ENCODE results near the gene STAP1.
A peak's percentile ranks its signal among the peaks of the same experiment; 100 is the strongest.
"Not testable (repeated sequence)": the region's sequence is repeated elsewhere in the genome, so short reads cannot be mapped to it uniquely, and the experiment has no call there.

Gene STAP1, protein sequence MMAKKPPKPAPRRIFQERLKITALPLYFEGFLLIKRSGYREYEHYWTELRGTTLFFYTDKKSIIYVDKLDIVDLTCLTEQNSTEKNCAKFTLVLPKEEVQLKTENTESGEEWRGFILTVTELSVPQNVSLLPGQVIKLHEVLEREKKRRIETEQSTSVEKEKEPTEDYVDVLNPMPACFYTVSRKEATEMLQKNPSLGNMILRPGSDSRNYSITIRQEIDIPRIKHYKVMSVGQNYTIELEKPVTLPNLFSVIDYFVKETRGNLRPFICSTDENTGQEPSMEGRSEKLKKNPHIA

DNA sequence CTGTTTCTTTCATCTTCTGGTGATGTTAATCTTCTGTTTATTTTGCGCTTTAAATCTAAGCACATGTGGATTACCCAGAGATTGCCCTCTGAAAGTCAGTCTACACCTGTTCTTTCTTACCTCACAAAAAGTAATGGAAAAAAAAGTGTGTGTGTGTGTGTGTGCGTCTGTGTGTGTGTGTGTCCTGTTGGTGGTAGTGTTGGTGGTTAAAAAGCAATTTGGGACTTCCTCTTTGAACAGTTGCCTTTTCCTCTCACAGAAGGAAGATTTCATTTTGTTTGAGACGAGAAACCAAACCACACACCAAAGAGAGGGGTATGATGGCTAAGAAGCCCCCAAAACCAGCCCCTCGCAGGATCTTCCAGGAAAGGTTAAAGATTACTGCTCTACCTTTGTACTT lies at the start of gene STAP1:
STAP1 (plus strand) TSS at position 235 of the 400 bp plus-strand sequence; CDS start at position 318, 83 bp downstream.
- DNase-seq (ENCODE audit: low read depth in 2 of 2): no peak

DNA sequence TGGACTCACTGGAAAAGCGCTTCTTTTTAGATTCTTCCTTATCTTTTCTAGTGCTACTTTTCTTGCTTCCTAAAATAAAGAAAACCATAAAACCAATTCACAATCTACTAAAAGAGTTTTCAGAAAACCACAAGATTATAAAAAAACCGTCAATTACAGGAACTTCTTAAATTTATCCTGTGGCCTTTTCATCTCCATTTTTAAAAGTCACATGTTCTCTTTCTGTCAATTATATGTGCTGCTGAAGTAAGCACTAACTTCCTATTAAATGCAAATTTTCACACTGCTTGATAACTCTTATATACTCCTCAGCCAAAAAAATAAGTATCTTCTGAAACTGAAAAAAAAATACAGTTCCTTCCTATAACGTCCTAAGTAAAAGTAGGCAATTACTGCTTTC lies 46.0 kb upstream of the STAP1 start:
- no peak for DNase-seq (ENCODE audit: low read depth in 2 of 2)

DNA sequence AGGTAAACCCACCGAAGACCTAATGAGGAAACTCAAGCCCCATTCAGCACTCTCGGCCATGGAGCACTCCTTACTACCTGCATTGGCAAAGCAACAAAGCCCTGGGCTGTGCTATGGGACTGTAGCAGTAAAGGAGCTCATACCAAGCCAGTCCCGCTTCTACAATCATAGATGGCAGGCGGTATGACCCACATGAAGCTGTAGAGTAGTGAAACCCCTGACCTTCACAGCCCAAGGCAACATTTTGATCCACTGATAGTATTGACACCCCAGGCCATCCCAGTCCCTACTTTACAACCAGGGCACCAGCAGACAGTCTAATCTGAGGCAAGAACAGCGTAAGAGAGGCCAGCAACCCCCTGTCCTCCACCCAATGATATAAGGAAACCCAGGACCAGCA lies 38.4 kb upstream of the STAP1 start:
- DNase-seq (ENCODE audit: low read depth in 2 of 2): no peak

DNA sequence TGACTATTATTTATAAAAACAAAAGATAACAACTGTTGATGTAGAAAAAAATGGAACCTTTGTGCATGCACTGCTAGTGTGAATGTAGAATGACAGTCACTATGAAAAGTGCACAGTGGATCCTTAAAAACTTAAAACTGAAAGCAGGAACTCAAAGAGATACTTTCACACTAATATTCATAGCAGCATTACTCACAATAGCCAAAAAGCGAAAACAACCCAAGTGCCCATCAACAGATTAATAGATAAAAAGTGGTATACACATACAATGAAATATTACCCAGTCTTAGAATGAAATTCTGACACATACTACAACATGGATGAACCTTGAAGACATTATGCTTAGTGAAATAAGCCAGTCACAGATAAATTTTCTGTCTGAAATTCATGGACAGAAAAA lies 37.0 kb upstream of the STAP1 start:
- no peak for DNase-seq (ENCODE audit: low read depth in 2 of 2)

DNA sequence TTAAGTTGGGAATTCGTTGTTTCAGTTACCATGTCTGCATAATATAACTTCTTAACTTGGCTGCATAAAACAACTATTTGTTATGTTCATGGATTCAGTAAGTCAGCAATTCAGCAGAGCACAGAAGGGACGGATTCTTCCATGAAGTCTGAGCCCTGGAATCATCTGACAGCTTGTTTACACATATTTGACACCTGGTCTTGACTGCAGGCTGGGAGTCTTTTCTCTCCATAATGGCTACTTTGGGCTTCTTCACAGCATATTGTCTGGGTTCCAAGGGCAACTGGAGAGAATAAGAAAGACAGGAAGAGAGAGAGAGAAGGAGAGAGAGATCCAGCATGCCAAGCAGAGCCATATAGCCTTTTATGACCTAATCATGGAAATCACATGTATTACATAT lies 36.3 kb upstream of the STAP1 start:
- no peak for DNase-seq (ENCODE audit: low read depth in 2 of 2)

DNA sequence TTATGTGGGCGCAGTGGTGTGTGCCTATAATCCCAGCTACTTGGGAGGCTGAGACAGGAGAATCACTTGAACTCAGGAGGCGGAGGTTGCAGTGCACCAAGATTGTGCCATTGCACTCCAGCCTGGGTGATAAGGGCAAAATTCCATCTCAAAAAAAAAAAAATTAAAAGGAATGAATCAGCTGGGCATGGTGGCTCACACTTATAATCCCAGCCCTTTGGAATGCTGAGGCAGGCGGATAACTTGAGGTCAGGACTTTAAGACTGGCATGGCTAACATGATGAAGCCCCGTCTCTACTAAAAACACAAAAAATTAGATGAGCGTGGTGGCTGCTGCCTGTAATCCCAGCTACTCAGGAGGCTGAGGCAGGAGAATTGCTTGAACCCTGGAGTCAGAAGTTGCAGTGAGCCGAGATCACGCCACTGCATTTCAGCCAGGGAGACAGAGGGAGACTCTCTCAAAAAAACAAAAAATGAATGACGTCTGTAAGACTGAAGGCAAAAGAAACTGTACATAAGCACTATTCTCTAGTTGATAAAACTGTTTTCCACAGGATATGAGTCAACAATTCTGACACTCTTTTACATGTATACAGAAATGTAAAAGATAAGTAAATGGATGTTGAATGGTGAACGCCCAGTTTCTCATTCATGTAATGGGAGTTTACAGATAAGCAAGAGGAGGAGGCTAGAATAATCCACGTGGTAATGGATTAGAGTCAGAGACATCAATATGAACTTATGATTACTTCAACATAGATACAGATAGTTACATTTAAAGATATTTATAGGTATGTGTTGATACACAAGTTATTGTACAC lies 35.5 kb upstream of the STAP1 start:
- DNase-seq (ENCODE audit: low read depth in 2 of 2): no peak

DNA sequence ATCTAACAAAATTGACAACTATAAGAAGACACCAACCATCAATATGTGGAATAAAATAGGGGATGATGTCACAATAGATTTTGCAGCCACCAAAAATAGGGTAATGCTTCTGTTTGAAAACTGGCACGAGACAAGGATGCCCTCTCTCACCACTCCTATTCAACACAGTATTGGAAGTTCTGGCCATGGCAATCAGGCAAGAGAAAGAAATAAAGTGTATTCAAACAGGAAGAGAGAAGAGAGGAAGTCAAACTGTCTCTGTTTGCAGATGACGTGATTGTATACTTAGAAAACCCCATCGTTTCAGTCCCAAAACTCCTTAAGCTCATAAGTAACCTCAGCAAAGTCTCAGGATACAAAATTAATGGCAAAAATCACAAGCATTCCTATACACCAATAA lies 34.4 kb upstream of the STAP1 start:
- DNase-seq (ENCODE audit: low read depth in 2 of 2): not testable (repeated sequence)

DNA sequence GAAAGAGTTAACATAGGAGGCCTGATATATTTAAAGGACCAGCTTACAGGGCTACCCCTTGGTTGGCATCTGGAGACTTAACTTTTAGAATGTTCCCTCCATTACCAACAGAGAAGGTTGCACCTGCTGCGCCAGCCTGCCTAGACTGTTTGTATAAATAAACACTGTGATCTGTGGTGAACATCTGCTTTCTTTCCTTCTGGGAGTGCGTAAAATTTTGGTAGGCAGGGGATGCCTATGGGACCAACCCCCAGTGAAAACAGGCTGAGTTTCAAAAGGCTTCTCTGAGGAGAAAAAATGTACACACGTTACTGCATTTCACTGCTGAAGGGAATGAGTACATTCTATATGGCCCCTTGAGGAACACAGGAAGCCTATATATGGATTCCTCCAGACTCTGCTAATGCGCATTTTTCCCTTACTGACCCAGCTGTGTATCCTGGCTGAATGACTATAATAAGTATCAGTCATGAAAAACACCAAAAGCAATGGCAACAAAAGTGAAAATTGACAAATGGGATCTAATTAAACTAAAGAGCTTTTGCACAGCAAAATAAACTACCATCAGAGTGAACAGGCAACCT lies 27.1 kb upstream of the STAP1 start:
- DNase-seq (ENCODE audit: low read depth in 2 of 2): no peak

DNA sequence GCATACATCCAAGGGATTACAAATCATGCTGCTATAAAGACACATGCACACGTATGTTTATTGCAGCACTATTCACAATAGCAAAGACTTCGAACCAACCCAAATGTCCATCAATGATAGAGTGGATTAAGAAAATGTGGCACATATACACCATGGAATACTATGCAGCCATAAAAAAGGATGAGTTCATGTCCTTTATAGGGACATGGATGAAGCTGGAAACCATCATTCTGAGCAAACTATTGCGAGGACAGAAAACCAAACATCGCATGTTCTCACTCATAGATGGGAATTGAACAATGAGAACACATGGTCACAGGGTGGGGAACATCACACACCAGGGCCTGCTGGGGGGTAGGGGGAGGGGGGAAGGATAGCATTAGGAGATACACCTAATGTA lies 26.1 kb upstream of the STAP1 start:
- DNase-seq (ENCODE audit: low read depth in 2 of 2): not testable (repeated sequence)

DNA sequence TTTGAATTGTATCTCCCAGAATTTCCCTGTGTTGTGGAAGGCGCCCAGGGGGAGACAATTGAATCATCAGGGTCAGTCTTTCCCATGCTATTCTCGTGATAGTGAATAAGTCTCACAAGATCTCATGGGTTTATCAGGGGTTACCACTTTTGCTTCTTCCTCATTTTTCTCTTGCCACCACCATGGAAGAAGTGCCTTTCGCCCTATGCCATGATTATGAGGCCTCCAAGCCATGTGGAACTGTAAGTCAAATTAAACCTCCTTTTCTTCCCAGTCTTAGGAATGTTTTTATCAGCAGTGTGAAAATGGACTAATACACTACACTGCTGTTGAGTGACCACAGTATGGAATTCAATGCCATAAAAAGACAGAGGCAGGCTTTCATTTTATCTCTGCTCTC lies 25.4 kb upstream of the STAP1 start:
- no peak for DNase-seq (ENCODE audit: low read depth in 2 of 2)

DNA sequence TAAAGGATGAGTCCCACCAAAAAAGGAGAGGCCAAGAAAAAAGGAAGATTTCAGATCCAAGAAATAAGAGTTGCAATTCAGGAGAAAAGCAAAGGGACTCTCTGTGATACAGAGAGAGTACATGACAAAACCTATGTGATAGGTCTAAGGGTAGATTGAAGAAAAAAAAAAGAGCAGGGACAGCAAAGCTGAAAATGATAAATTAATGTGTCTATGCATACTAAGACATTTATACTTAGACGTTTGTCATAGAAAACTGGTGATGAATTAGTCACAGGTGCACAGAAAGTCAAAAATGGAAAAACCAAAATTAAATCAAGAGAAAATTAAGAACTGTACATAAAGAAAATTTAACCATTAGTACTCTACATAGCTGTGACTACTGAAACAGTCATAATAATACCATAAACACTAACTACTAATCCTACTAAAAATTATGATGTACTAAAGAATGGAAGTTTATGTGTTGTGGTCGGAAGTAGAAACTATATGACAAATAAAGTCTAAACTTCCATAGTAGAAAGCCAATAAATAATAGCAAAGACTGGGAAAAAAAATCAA lies 23.2 kb upstream of the STAP1 start:
- no peak for DNase-seq (ENCODE audit: low read depth in 2 of 2)

DNA sequence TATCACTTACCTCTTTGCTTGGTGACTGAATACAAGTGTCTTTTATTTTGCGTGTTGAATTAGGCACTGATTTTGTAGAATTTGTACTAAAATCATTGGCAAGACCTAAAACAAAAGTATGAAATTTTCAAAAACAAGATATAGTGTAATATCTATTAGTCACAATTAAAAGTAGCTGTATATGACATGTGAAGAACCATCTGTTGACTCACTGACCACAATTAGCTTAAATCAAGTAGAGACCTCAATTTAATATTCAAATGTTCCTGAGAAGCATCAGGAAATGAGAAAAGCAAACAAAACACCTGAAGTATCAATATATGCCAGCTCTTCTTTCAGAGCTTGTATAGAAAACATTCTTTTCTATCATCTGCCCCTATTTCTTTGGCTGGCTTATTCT lies 18.7 kb upstream of the STAP1 start:
- no peak for DNase-seq (ENCODE audit: low read depth in 2 of 2)

DNA sequence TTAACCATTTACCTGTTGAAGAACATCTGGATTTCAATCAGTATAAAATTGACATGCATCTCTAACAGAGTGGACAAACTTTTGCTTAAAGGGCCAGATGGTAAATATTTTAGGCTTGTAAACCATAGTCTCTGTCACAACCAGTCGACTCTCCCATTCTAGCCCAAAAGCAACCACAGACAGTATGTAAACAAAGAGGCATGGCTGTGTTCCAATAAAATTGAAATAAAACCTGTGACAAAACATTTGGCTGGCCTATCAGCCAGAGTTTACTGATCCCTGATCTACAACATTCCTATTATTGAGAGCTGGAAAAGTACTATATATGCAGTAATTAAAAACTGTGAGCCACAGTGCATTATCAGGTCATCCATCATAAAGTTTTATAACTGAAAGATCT lies 16.5 kb upstream of the STAP1 start:
- no peak for DNase-seq (ENCODE audit: low read depth in 2 of 2)

DNA sequence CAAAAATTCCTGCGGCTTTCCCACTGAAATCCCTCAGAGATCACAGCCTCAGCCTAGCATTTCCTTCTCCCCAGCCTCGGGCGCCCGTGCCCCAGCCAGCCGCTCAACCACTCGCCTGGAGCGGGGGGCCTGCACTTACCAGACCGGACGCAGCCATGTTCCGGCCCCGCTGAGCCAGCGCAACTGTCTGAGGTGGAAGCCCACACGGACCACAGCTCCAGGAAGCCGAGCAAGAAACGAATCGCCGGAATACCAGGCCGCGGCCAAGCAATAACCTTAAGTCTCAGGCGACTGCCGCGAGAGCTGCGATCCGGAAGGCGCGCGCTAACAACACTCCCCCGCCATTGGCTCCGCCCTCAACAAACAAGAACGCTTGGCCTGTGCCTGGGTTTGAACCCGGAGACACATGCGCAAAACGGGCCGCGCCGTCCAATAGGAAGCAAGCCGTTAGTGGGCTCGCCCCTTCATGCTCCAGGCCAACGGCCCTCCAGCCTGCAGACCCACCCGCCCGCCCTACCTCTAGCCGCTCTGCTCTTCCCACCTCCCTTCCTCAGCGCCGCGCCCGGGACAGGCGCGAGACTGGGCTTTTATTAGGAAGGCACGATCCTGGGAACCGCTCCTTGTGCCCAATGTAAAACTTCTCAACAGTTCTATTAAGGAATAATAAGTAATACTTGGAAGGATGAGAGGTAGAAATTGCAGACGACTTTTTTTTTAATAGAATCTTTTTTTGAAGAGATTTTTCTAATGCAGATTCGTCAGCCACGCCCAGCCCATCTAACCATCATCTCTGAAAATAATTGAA lies 13.1 kb upstream of the STAP1 start, which contains the start of gene CENPC:
CENPC (minus strand) TSS at position 305 of the 805 bp plus-strand sequence; CDS start at position 157, 148 bp downstream.
- peak; percentile 86 to 93 for DNase-seq (ENCODE audit: low read depth in 2 of 2)

DNA sequence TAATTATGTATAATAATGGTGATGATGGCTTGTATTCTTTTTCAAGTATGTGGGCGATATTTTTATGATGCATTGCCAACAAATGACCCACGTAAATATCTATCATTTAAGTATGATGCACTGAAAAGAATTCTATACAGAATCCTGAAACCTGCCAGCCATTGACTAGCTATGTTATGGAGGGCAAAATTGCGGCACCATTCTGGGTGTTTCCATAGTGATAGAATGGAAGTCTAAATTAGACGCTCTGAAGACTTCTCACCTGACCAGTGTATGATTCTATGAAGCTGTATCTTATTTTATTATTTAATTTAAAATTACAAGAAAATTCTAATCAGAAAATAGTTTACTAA lies 12.5 kb upstream of the STAP1 start:
- no peak for DNase-seq (ENCODE audit: low read depth in 2 of 2)

DNA sequence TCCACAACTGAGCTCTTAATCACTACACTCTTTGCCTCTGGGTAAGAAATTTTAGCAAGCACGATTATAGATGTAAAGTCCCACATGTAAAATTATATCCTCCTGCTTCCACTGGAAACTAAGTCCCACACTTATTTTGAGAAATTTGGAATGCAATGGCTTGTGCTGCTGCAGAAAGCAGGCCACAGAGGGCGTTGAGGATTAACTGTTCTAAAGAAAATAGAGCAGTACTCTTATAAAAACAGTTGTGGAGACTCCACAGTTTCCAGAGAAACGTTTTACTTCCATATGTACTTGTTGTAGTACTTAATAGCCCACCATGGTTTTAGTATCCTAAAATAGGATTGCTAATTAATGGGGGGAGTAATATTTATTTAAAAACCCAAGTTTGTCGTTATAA lies 11.6 kb upstream of the STAP1 start:
- no peak for DNase-seq (ENCODE audit: low read depth in 2 of 2)

DNA sequence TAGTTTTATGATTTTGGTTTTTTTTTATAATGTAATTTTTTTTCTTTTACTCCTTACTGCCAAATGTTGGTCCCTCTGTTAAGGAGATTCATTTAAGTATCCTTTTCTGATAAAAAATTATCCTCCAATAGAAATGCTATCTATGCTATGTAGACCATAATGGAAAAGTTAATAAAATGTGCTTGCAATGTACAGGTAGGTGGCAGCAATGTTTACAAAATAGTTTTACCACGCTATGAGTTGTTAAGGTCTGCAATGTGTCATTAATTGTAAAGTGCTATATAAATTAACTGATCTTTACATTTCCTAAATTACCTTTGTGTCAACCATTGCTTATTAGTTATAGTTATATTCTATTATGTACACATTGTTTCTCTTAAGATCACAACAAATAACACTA lies 9.4 kb upstream of the STAP1 start:
- no peak for DNase-seq (ENCODE audit: low read depth in 2 of 2)

DNA sequence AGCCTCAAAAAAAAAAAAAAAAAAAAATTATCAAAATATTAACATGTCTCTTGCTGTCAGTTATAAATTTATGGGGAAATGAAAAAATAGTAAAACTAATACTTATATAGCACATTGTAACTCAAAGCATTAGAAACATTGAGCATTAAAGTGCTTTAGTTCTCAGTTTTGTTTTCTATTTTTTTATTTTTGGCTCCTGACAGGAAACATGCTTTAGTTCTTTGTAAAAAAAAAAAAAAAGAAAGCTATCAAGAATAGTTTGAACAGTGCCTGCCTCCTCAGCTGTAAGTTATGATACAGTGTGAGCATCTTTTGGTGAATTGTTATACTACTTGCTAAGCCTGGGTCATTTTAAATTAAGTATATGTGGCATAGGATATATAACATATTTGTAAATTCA lies 8.1 kb upstream of the STAP1 start:
- DNase-seq (ENCODE audit: low read depth in 2 of 2): no peak

DNA sequence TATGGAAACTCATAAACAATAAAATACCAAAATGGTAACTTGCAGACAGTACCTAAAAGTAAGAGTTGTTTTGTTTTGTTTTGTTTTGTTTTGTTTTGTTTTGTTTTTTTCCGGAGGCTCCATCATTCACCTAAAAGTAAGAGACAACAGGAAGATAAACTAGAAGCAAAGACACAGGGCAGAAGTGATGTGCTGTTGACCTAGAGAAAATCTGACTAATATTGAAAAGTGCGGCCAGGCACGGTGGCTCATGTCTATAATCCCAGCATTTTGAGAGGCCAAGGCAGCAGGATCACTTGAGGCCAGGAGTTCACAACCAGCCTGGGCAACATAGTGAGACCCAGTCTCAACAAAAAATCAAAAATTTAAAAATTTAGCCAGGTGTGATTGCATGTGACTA lies 7.7 kb upstream of the STAP1 start:
- no peak for DNase-seq (ENCODE audit: low read depth in 2 of 2)

DNA sequence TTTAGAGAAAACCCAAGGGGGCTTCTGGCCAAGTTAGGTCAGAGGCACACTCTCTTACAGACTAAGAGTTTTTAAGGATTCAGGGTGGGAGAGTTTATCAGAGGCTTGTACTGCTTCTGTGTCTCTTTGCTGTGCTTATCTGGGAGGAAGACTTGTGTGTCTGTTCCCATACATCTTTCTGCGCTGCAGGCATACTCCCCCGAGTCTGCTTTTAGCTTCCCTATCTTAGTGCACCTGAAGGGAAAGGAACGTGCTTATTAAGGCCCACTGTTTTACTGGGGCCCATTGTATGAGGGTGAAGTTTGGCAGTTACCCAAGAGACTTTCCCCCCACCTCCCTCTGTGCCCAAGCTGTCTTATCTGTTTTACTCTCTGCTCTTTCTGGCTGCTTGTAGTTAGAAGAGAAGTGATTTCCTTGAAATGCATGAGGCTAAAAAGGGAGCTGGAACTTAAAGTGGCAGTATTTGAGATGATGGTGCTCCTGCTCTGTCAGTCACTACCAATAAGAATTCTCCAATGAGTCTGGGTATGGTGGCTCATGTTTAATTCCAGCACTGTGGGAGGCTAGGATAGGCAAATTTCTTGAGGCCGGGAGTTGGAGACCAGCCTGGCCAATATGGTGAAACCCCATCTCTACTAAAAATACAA lies 6.3 kb upstream of the STAP1 start:
- DNase-seq (ENCODE audit: low read depth in 2 of 2): not testable (repeated sequence)

DNA sequence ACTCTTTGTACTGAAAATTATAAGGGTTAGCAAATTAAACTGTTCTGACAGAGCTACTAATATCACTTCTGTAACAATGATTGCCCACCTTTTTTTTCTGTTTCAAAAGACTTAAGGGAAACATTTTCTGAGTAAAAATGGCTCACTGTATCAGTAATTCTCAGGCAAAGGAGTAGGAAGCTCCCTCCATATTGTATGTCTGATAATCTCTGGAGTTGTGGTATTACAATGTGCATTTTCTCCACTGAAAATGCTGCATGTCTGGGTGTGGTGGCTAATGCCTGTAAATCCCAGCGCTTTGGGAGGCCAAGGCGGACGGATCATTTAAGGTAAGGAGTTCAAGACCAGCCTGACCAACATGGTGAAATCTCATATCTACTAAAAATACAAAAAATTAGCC lies 4.4 kb upstream of the STAP1 start:
- no peak for DNase-seq (ENCODE audit: low read depth in 2 of 2)

All from stimulated activated CD4-positive, alpha-beta T cell treated with anti-CD3 and anti-CD28 coated beads, Interleukin-4, amount 100 ng/mL, for 48 hours (primary cell).